CD14-positive monocyte (primary cell): Measurements from ENCODE around the gene PSPH. TPM values are rescaled to one million over a fixed set of nuclear protein-coding genes. Genes with fewer than 3 reads are reported as not detected.
"Not testable (repeated sequence)": the region's sequence is repeated elsewhere in the genome, so short reads cannot be mapped to it uniquely, and the experiment has no call there.

ENCODE experiments used
- DNase-seq, 3 donors: peaks; one replicate each; pipeline ENCODE4 v3.0.0-alpha.2; 2011 to 2022
- H2AFZ ChIP-seq: 2 replicates; pipeline ENCODE4 v1.6.0; 2012; ENCODE audit warnings: mild to moderate bottlenecking, low read depth, low read length, inconsistent platforms; ENCODE audit not compliant: insufficient read depth, poor library complexity, severe bottlenecking
- H3K27ac ChIP-seq, 2 donors: 1 replicate in 1 of 2; 2 replicates in 1 of 2; pipeline ENCODE4 v1.5.1; 2012 to 2013; ENCODE audit warnings: low read length in 2 of 2, control low read depth in 1 of 2, inconsistent platforms in 1 of 2, low read depth in 1 of 2, mild to moderate bottlenecking in 1 of 2
- H3K27me3 ChIP-seq, 2 donors: one replicate each; pipeline versions ENCODE4 v1.6.0 to v1.6.1; 2011 to 2013; ENCODE audit warnings: low read length in 2 of 2; ENCODE audit not compliant: control insufficient read depth in 2 of 2, insufficient read depth in 2 of 2
- H3K36me3 ChIP-seq, 2 donors: replicated peaks in 1 of 2; 1 replicate in 1 of 2; 2 replicates in 1 of 2; pipeline versions ENCODE4 v1.5.1 to v1.6.1; 2012 to 2013; ENCODE audit warnings: low read length in 2 of 2, control low read depth in 1 of 2, inconsistent platforms in 1 of 2, mild to moderate bottlenecking in 1 of 2; ENCODE audit not compliant: insufficient read depth in 2 of 2, control insufficient read depth in 1 of 2
- H3K4me1 ChIP-seq, 2 donors: 1 replicate in 1 of 2; 2 replicates in 1 of 2; pipeline versions ENCODE4 v1.5.1 to v1.6.1; 2012 to 2013; ENCODE audit warnings: low read length in 2 of 2, control low read depth in 1 of 2, inconsistent platforms in 1 of 2, mild to moderate bottlenecking in 1 of 2, moderate library complexity in 1 of 2; ENCODE audit not compliant: insufficient read depth in 2 of 2, control insufficient read depth in 1 of 2
- H3K4me2 ChIP-seq: replicated peaks from 2 replicates; pipeline ENCODE3; 2012; ENCODE audit warnings: low read length, moderate library complexity, mild to moderate bottlenecking; ENCODE audit not compliant: poor library complexity, severe bottlenecking; ENCODE audit errors: extremely low read depth
- H3K4me3 ChIP-seq, 3 experiments: fragments of 200-600 bp in 1 of 3; sonication (generic) in 1 of 3; replicated peaks in 1 of 3; 1 replicate in 2 of 3; 2 replicates in 1 of 3; pipeline ENCODE4 v1.5.1; 2011 to 2013; ENCODE audit warnings: low read length in 3 of 3, mild to moderate bottlenecking in 3 of 3, control low read depth in 2 of 3, low read depth in 2 of 3, inconsistent platforms in 1 of 3, moderate library complexity in 1 of 3
- H3K79me2 ChIP-seq: 2 replicates; pipeline ENCODE4 v1.6.0; 2012; ENCODE audit warnings: mild to moderate bottlenecking, control low read depth, inconsistent platforms, low read length, moderate library complexity; ENCODE audit not compliant: insufficient read depth
- H3K9ac ChIP-seq: 2 replicates; pipeline ENCODE4 v1.6.0; 2017; ENCODE audit warnings: low read length, mild to moderate bottlenecking; ENCODE audit not compliant: insufficient read depth, poor library complexity, severe bottlenecking
- H3K9me3 ChIP-seq, 2 donors: replicated peaks in 1 of 2; 1 replicate in 1 of 2; 2 replicates in 1 of 2; pipeline versions ENCODE4 v1.5.1 to v1.6.1; 2012 to 2013; ENCODE audit warnings: low read length in 2 of 2, control low read depth in 1 of 2; ENCODE audit not compliant: control insufficient read depth in 1 of 2, insufficient read depth in 1 of 2
- H4K20me1 ChIP-seq: 2 replicates; pipeline ENCODE4 v1.6.0; 2012; ENCODE audit warnings: mild to moderate bottlenecking, low read length, control low read depth, moderate library complexity; ENCODE audit not compliant: insufficient read depth
- H3K27ac Mint-ChIP-seq, 7 donors: one replicate each; pipeline ENCODE4 v1.8.0; 2020; ENCODE audit warnings: mild to moderate bottlenecking in 7 of 7, mixed read lengths in 7 of 7, moderate library complexity in 6 of 7, inconsistent platforms in 2 of 7
- H3K27me3 Mint-ChIP-seq, 3 donors: one replicate each; pipeline ENCODE4 v1.8.0; 2021 to 2022; ENCODE audit warnings: low read depth in 3 of 3, mild to moderate bottlenecking in 3 of 3, mixed read lengths in 3 of 3, moderate library complexity in 3 of 3, inconsistent platforms in 1 of 3
- H3K36me3 Mint-ChIP-seq, 2 donors: one replicate each; pipeline ENCODE4 v1.8.0; 2020; ENCODE audit warnings: mixed read lengths in 2 of 2, inconsistent platforms in 1 of 2, mild to moderate bottlenecking in 1 of 2
- H3K4me1 Mint-ChIP-seq: one replicate; pipeline ENCODE4 v1.8.0; 2020; ENCODE audit warnings: mild to moderate bottlenecking, mixed read lengths
- H3K4me3 Mint-ChIP-seq, 2 donors: one replicate each; pipeline ENCODE4 v1.8.0; 2020; ENCODE audit warnings: mild to moderate bottlenecking in 2 of 2, mixed read lengths in 2 of 2, moderate library complexity in 1 of 2
- H3K9me3 Mint-ChIP-seq, 7 donors: one replicate each; pipeline ENCODE4 v1.8.0; 2020 to 2022; ENCODE audit warnings: mixed read lengths in 7 of 7, mild to moderate bottlenecking in 6 of 7, moderate library complexity in 6 of 7, inconsistent platforms in 2 of 7
- CTCF ChIP-seq: fragments of 200-600 bp; IDR thresholded peaks from one replicate; pipeline ENCODE4 v1.8.0; 2022; ENCODE audit warnings: antibody characterized with exemption, mild to moderate bottlenecking
- WGBS: methylation state at CpG from one replicate; pipeline ENCODE4 v1.1.5; 2013; ENCODE audit warnings: missing lambda C conversion rate; ENCODE audit not compliant: insufficient coverage; 5-methylcytosine and 5-hydroxymethylcytosine counted together
- intact Hi-C, 2 donors: fragments of 100-400 bp; cut with micrococcal nuclease; formaldehyde crosslinking; loops; one replicate each; pipeline versions ENCODE4 v1.15.0 to v1.15.1; 2023
- polyA plus RNA-seq, 3 donors: library from polyadenylated mRNA; depleted of rRNA in 1 of 3; unstranded in 2 of 3; stranded (reverse) in 1 of 3; fragments of 300-500 nt in 2 of 3; fragments of >200 nt in 1 of 3; fragmentation: Illumina TruSeq in 2 of 3; gene quantifications; 1 replicate in 2 of 3; 2 replicates in 1 of 3; pipeline ENCODE4 v1.2.3, GENCODE V29; 2012 to 2021

The PSPH gene
- polyA plus RNA-seq, 3 donors = 1.7 to 6.7 (median 5.3) TPM

DNA sequence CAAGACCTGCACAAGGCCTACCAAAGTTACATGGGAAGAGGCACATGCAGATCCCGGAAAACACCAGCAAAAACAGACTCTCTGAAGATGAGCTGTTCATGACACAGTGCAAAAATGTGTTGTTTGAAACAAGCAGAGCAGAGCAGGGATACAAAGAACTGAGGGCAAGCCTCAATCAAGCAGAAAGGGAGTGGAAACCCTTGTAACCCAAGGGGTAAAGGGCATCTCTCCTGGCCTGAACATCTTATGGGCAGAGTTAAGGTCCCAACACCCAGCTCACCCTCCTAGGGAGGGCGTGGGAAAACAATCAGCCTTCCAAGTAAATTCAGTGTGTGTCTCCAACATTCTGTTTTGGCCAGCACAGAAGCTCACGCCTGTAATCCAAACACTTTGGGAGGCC is 10.5 kb downstream of the PSPH start:
- no peak overlapping the region for H3K27ac Mint-ChIP-seq
- H3K4me3 Mint-ChIP-seq = no peak overlapping the region
- TF ChIP-seq CTCF = no peak

GRCh38 chr7:56033671-56034432 is 17.4 kb downstream of the PSPH start:
- Mint-ChIP-seq H3K4me3 (peak overlapping the region; percentile 82 to 97), H3K4me1 (peaks cover 14% of the 10 kb centered on the region), H3K27ac (peak overlapping the region; percentile 75 to 93 (median 85)), H3K9me3 (no peaks in the 10 kb centered on the region), H3K27me3 (peaks cover 0 to 2% (median 1%) of the 10 kb centered on the region in 3 donors), H3K36me3 (peaks cover 13 to 25% of the 10 kb centered on the region in 2 donors)
- WGBS = 0% methylated on average over 24 of the region's 27 CpGs
- Histone ChIP-seq H3K27me3 (no peaks in the 10 kb centered on the region), H4K20me1 (no peaks in the 10 kb centered on the region), H3K36me3 (peaks cover 6 to 9% of the 10 kb centered on the region in 2 donors), H3K9ac (peak overlapping the region; percentile 64), H3K9me3 (no peaks in the 10 kb centered on the region), H3K79me2 (no peaks in the 10 kb centered on the region), H3K4me2 (peak overlapping the region; percentile 99), H3K27ac (peak overlapping the region; percentile 66 to 72), H3K4me1 (peaks cover 0 to 5% of the 10 kb centered on the region in 2 donors), H3K4me3 (peak overlapping the region; percentile 66 to 99 (median 80)), H2AFZ (peak overlapping the region; percentile 100)
- intact Hi-C loops = no loop called here
- peak; percentile 16 for TF ChIP-seq CTCF
- peak; percentile 48 to 65 (median 61) for DNase-seq

More for the DNA sequence above, 10.5 kb downstream of the PSPH start:
- H3K27ac ChIP-seq = no peak overlapping the region
- no peaks in the 10 kb centered on the region for H3K4me1 ChIP-seq
- no peak overlapping the region for H3K4me2 ChIP-seq
- no peak overlapping the region for H3K4me3 ChIP-seq
- H2AFZ ChIP-seq = no peak overlapping the region
- H3K9me3 ChIP-seq = no peaks in the 10 kb centered on the region
- H3K27me3 ChIP-seq = no peaks in the 10 kb centered on the region
- WGBS = 100% methylated on average over 3 of the region's 3 CpGs
- no peaks in the 10 kb centered on the region for H3K9me3 Mint-ChIP-seq
- H3K79me2 ChIP-seq = no peaks in the 10 kb centered on the region
- no peaks in the 10 kb centered on the region for H4K20me1 ChIP-seq
- H3K36me3 ChIP-seq = no peaks in the 10 kb centered on the region
- intact Hi-C loops = no loop called here
- no peak for DNase-seq
- no peak overlapping the region for H3K9ac ChIP-seq
- peaks cover 3 to 6% of the 10 kb centered on the region in 2 donors for H3K36me3 Mint-ChIP-seq
- peaks cover 0 to 2% (median 0%) of the 10 kb centered on the region in 3 donors for H3K27me3 Mint-ChIP-seq
- no peaks in the 10 kb centered on the region for H3K4me1 Mint-ChIP-seq

DNA sequence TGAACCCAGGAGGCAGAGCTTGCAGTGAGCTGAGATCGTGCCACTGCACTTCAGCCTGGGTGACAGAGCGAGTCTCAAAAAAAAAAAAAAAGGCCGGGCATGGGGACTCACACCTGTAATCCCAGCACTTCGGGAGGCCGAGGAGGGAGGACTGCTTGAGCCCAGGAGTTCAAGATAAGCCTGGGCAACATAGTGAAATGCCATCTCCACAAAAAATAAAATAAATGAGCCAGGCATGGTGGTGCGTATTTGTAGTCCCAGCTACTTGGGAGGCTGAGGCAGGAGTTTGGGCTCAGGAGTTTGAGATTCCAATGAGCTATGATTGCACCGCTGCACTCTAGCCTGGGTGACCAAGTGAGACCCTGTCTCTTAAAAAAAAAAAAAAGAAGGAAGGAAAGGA is 18.7 kb downstream of the PSPH start:
- H3K4me1 ChIP-seq, H3K27ac ChIP-seq, H3K9ac ChIP-seq, H3K4me2 ChIP-seq, H3K27me3 Mint-ChIP-seq, H4K20me1 ChIP-seq, H3K27me3 ChIP-seq, H3K79me2 ChIP-seq, H3K4me3 Mint-ChIP-seq, H3K9me3 ChIP-seq, H3K9me3 Mint-ChIP-seq, H3K4me3 ChIP-seq, H2AFZ ChIP-seq, H3K27ac Mint-ChIP-seq, intact Hi-C loops, DNase-seq: not testable (repeated sequence)
- 100% methylated on average over 3 of the region's 7 CpGs for WGBS
- Mint-ChIP-seq H3K36me3 (peaks cover 13 to 33% of the 10 kb centered on the region in 2 donors), H3K4me1 (peaks cover 14% of the 10 kb centered on the region)
- peaks cover 6 to 16% of the 10 kb centered on the region in 2 donors for H3K36me3 ChIP-seq
